Measurements from ENCODE around the gene GNAT1. TPM values are rescaled to one million over a fixed set of nuclear protein-coding genes. Genes with fewer than 3 reads are reported as not detected.

Gene GNAT1
- total and polyA plus RNA-seq, 2 of the 13 experiments (the other 11 are each of a cell fraction or from before 2014, with no cell fraction given): 0.15 TPM; not detected in 1

DNA sequence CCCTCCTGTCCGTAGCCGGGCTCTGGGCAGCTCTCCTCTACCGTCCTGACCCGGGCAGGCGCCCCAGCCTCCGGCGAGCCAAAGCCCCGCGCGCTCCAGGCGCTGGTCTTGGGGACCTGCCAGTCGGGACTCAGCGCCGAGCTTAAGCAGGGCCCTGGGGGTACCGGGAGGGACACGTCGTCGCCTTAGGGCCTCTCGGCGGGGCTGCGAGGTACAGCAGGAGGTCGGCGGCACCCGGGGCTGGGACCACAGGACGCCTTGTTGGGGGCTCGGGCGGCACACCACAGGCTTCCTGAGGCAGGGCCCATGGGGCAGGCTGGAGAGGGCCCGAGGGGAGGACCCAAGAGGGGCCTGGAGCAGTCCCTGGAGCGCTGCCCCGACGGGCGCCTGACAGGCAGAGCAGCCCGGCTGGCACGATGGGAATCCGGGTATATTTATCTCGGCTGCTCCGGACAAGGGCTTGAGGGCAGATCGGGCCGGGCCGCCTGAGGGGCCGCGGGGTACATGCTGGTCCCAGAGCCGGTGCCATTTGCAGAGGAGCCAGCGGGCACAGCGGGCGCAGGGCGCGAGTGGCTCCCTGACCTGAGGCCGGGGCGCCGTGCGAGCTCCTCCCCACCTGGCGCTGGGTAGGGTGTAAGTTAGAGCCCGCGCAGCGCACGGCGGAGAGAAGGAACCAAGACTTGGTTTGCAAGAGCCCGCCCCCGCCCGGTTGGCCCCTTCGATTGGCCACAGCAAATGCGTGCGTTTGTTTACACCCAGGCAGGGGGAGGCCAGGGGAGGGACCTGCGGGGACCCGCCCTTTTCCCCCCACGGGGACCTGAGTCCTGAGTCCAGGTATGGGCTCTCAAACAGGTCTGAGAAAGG, 14.2 kb downstream of the GNAT1 start (continued):
- TF ChIP-seq, protein P1, sequence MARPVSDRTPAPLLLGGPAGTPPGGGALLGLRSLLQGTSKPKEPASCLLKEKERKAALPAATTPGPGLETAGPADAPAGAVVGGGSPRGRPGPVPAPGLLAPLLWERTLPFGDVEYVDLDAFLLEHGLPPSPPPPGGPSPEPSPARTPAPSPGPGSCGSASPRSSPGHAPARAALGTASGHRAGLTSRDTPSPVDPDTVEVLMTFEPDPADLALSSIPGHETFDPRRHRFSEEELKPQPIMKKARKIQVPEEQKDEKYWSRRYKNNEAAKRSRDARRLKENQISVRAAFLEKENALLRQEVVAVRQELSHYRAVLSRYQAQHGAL (CRISPR knock-in tag; IDR thresholded peaks at IDR 0.05; ENCODE audit: not compliant biosample characterization): peak; percentile 14
- TF ChIP-seq NR2F2 (IDR thresholded peaks at IDR 0.05; ENCODE audit: borderline replicate concordance, low read depth): no peak
- no peak for TF ChIP-seq JUN (CRISPR knock-in tag; IDR thresholded peaks at IDR 0.05)
- TF ChIP-seq ADNP (CRISPR knock-in tag; IDR thresholded peaks at IDR 0.05): no peak
- peak; percentile 41; the same call in 1 of the 2 replicates for TF ChIP-seq PHF8 (CRISPR knock-in tag; IDR thresholded peaks at IDR 0.05)
- TF ChIP-seq ZKSCAN8 (CRISPR knock-in tag; IDR thresholded peaks at IDR 0.05; ENCODE audit: borderline replicate concordance): no peak
- TF ChIP-seq ZNF766 (CRISPR knock-in tag; IDR thresholded peaks at IDR 0.05; ENCODE audit: borderline replicate concordance): no peak
- TF ChIP-seq, protein P2, sequence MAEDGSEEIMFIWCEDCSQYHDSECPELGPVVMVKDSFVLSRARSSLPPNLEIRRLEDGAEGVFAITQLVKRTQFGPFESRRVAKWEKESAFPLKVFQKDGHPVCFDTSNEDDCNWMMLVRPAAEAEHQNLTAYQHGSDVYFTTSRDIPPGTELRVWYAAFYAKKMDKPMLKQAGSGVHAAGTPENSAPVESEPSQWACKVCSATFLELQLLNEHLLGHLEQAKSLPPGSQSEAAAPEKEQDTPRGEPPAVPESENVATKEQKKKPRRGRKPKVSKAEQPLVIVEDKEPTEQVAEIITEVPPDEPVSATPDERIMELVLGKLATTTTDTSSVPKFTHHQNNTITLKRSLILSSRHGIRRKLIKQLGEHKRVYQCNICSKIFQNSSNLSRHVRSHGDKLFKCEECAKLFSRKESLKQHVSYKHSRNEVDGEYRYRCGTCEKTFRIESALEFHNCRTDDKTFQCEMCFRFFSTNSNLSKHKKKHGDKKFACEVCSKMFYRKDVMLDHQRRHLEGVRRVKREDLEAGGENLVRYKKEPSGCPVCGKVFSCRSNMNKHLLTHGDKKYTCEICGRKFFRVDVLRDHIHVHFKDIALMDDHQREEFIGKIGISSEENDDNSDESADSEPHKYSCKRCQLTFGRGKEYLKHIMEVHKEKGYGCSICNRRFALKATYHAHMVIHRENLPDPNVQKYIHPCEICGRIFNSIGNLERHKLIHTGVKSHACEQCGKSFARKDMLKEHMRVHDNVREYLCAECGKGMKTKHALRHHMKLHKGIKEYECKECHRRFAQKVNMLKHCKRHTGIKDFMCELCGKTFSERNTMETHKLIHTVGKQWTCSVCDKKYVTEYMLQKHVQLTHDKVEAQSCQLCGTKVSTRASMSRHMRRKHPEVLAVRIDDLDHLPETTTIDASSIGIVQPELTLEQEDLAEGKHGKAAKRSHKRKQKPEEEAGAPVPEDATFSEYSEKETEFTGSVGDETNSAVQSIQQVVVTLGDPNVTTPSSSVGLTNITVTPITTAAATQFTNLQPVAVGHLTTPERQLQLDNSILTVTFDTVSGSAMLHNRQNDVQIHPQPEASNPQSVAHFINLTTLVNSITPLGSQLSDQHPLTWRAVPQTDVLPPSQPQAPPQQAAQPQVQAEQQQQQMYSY (CRISPR knock-in tag; IDR thresholded peaks at IDR 0.05): no peak
- TF ChIP-seq, protein P3, sequence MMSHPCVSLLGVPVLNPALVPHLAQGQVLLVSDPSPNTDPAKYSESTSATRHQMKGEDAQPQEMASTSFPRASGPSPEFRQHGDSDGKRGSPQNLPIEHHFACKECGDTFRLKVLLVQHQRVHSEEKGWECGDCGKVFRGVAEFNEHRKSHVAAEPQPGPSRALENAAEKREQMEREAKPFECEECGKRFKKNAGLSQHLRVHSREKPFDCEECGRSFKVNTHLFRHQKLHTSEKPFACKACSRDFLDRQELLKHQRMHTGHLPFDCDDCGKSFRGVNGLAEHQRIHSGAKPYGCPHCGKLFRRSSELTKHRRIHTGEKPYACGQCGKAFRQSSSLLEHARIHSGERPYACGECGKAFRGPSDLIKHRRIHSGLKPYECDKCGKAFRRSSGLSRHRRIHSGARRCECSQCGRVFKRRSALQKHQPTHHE (CRISPR knock-in tag; IDR thresholded peaks at IDR 0.05; ENCODE audit: borderline replicate concordance): no peak
- TF ChIP-seq MXI1 (IDR thresholded peaks at IDR 0.05; ENCODE audit: borderline replicate concordance, low read depth, low read length): peak; percentile 88; the same call in 1 of the 3 replicates
- TF ChIP-seq KMT2A (CRISPR knock-in tag; IDR thresholded peaks at IDR 0.05): no peak
- no peak for TF ChIP-seq PPARG (CRISPR knock-in tag; conservative IDR thresholded peaks at IDR 0.05)
- no peak for TF ChIP-seq RFX1 (IDR thresholded peaks at IDR 0.05)
- TF ChIP-seq, protein P4, sequence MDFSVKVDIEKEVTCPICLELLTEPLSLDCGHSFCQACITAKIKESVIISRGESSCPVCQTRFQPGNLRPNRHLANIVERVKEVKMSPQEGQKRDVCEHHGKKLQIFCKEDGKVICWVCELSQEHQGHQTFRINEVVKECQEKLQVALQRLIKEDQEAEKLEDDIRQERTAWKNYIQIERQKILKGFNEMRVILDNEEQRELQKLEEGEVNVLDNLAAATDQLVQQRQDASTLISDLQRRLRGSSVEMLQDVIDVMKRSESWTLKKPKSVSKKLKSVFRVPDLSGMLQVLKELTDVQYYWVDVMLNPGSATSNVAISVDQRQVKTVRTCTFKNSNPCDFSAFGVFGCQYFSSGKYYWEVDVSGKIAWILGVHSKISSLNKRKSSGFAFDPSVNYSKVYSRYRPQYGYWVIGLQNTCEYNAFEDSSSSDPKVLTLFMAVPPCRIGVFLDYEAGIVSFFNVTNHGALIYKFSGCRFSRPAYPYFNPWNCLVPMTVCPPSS (IDR thresholded peaks at IDR 0.05): no peak
- no peak for TF ChIP-seq HOXA7 (CRISPR knock-in tag; IDR thresholded peaks at IDR 0.05)
- no peak for TF ChIP-seq ZNF44 (CRISPR knock-in tag; IDR thresholded peaks at IDR 0.05)
- no peak for TF ChIP-seq CENPX (CRISPR knock-in tag; IDR thresholded peaks at IDR 0.05)
- TF ChIP-seq SIX4 (CRISPR knock-in tag; IDR thresholded peaks at IDR 0.05): no peak
- no peak for TF ChIP-seq KDM1A (CRISPR knock-in tag; IDR thresholded peaks at IDR 0.05)
- TF ChIP-seq ONECUT2 (CRISPR knock-in tag; IDR thresholded peaks at IDR 0.05): no peak
- no peak for TF ChIP-seq ZNF441 (CRISPR knock-in tag; IDR thresholded peaks at IDR 0.05; ENCODE audit: borderline replicate concordance)
- no peak for TF ChIP-seq ZNF557 (CRISPR knock-in tag; IDR thresholded peaks at IDR 0.05)
- TF ChIP-seq ZNF615 (CRISPR knock-in tag; IDR thresholded peaks at IDR 0.05; ENCODE audit: borderline replicate concordance): no peak

Measured in HepG2 (cell line).